ENCODE data around the gene ZBTB8A.

DNA sequence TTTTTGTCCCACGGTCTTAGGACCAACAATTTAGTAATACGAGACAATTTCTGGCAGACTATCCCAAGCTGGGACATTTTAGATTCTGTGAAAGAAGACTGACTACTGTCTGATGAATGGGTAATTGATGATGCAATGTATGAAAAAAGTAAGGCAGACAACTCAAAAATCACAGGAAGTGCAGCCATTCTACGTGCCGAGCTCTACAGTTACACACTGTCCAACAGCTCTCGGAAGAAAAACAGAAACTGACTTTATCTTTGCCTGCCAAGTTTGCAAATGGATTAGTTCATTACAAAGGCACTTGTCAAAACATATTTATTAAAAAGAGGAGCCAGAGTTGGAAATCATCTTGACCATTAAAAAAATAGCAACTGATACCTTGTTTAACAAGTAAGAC is 43.1 kb upstream of the ZBTB8A start:
- TF ChIP-seq CTCF (conservative IDR thresholded peaks at IDR 0.05) = no peak
- no peak for TF ChIP-seq EZH2 (IDR thresholded peaks at IDR 0.05; ENCODE audit: low read depth)

All from PC-9 (cell line).